Activated T-helper 2 cell treated with anti-CD3 and anti-CD28 coated beads, Interferon-gamma antibody, Interleukin-2, Interleukin-4, amounts not matched to agents 10 μg/mL and 5 μg/mL and 100 μg/mL, durations not matched to agents 14 hours and 24 hours and 36 hours (primary cell): Measurements from ENCODE around the gene NSDHL. TPM values are rescaled to one million over a fixed set of nuclear protein-coding genes. Genes with fewer than 3 reads are reported as not detected.

Source experiments
- DNase-seq: peaks from one replicate; pipeline ENCODE4 v3.0.0; 2021; ENCODE audit warnings: low spot score
- H3K27ac Mint-ChIP-seq: one replicate; pipeline ENCODE4 v1.8.0; 2021; ENCODE audit warnings: mixed read lengths
- H3K27me3 Mint-ChIP-seq: one replicate; pipeline ENCODE4 v1.8.0; 2021; ENCODE audit warnings: low read depth, mixed read lengths
- H3K36me3 Mint-ChIP-seq: one replicate; pipeline ENCODE4 v1.8.0; 2021; ENCODE audit warnings: low read depth, mixed read lengths
- H3K4me1 Mint-ChIP-seq: one replicate; pipeline ENCODE4 v1.8.0; 2021; ENCODE audit warnings: low read depth, mixed read lengths
- H3K4me3 Mint-ChIP-seq: one replicate; pipeline ENCODE4 v1.8.0; 2021; ENCODE audit warnings: low read depth, mild to moderate bottlenecking, moderate library complexity, mixed read lengths
- H3K9me3 Mint-ChIP-seq: one replicate; pipeline ENCODE4 v1.8.0; 2021; ENCODE audit warnings: mixed read lengths
- intact Hi-C: fragments of 100-400 bp; cut with micrococcal nuclease; formaldehyde crosslinking; loops from one replicate; pipeline ENCODE4 v1.15.1; 2023
- total RNA-seq: library from RNA; stranded (reverse); gene quantifications from 2 replicates; pipeline ENCODE4 v1.2.3, GENCODE V29; 2022

NSDHL gene
- total RNA-seq, 1 donor from 2014 or later: 26.7 TPM

DNA sequence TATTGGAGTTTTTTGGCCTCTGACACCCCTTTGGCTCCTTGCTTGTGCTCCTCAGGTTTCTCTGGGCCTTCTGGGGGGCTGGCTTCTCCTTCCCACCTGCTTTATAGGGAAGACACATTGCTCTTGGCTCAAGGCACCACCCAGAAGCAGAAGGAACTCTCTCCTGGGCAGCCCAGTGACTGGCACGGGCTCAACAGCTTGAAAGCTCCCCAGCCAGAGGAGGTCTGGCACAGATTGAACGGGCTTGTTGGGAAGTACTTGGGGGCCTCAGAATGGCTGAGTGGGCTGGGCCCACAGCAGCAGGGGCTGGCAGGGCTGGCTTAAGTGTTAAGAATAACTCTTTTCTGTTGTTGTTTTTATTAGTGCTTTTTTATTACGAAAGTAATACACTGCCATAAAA lies 55.9 kb downstream of the NSDHL start:
- intact Hi-C loops: no loop called here
- H3K4me3 Mint-ChIP-seq: no peak overlapping the region
- H3K36me3 Mint-ChIP-seq: no peaks in the 10 kb centered on the region
- no peak for DNase-seq
- no peaks in the 10 kb centered on the region for H3K9me3 Mint-ChIP-seq
- no peak overlapping the region for H3K27ac Mint-ChIP-seq
- H3K27me3 Mint-ChIP-seq: peaks cover 19% of the 10 kb centered on the region
- no peaks in the 10 kb centered on the region for H3K4me1 Mint-ChIP-seq

DNA sequence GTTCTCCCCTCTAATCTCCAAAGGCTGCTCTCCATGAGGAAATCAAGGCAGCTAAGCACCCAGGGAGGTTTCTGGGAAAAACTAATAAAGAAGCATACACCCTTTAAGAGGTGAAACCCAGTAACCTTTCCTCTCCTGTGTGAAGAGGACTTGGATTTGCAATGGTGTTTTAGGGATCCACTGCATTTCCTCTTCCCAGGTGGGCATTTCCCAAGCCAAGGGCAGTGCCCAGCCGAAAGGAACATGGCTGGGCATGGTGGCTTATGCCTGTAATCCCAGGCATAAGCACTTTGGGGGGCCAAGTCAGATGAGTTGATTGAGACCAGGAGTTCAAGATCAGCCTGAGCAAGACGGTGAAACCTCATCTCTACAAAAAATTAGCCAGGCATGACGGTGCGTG lies 61.6 kb downstream of the NSDHL start:
- no peaks in the 10 kb centered on the region for H3K4me1 Mint-ChIP-seq
- H3K36me3 Mint-ChIP-seq: no peaks in the 10 kb centered on the region
- H3K27ac Mint-ChIP-seq: no peak overlapping the region
- peaks cover 28% of the 10 kb centered on the region for H3K27me3 Mint-ChIP-seq
- no peaks in the 10 kb centered on the region for H3K9me3 Mint-ChIP-seq
- intact Hi-C loops: no loop called here
- no peak overlapping the region for H3K4me3 Mint-ChIP-seq
- no peak for DNase-seq

DNA sequence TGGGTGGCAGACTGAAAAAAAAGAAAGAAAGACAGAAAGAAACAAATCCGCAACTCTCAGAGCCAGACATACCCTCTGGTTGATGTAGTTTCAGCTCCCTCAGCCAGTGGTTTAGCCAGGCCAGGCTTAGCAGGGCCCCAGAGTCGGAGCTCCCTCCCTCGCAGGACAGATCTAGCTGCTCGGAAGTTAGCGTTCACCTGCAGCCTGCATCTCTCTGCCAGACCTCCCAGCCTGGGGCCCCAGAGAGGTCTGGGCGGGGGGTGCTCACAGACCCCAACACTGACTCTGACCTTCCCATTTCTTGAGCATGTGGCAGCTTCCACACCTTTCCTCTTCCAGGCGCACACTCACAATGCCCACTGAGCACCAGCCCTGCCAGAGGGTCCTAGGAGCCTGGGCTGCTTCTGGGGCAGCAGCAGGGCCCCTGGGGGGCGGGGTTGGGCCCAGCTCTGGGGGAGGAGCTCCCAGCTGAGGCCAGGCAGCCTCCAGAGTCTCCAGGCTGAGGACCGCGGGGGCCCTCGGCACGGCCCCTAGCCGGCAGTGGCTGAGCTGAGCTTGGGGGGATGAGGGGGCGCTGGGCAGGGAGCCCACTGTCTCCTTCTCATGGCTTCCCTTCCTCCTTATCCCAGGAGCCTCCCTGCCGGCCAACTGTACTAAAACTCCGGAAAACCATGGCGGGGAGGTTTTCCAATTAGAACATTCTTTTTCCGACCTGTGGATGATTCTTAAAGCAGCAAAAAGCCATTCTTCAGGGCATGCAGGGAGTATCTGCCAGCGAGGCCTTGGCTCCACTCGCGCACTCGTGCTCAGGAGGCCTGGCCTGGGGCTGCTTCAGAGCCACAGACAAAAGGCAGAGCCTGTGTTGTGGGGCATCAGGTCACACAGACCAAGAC lies 62.4 kb downstream of the NSDHL start:
- H3K9me3 Mint-ChIP-seq: no peaks in the 10 kb centered on the region
- intact Hi-C loops: no loop called here
- peaks cover 26% of the 10 kb centered on the region for H3K27me3 Mint-ChIP-seq
- no peak overlapping the region for H3K4me3 Mint-ChIP-seq
- H3K4me1 Mint-ChIP-seq: no peaks in the 10 kb centered on the region
- DNase-seq: no peak
- no peaks in the 10 kb centered on the region for H3K36me3 Mint-ChIP-seq
- H3K27ac Mint-ChIP-seq: no peak overlapping the region

DNA sequence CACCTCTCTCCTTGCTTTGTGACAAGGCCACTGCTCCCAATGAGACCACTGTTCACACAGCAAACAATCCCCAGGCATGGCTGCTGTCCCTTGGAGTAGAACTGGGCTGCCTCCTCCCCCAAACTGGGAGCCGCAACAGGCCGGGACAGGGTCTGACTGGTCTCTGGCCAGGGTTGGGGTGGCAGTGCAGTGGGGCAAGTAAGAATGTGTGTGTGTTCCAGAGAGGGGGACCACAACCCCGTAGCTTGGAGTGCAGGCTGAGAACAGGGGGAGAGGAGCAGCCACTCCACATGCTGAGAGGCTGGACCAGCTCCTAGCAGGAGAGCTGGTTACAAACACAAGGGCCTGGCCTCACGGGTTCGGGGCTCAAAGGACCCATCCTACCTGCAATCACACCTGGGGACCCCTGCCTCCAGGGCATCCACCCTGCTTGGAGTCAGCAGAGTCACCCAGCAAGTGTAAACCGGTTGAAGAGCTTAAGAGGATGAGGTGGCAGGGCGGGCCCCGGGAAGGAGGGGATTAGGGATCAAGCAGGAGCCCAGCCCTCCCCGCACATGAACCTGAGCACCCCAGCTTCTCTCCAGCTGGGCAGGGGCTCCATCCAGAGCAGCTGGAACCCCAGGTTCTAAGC lies 63.2 kb downstream of the NSDHL start:
- intact Hi-C loops: no loop called here
- H3K4me3 Mint-ChIP-seq: no peak overlapping the region
- peaks cover 25% of the 10 kb centered on the region for H3K27me3 Mint-ChIP-seq
- no peaks in the 10 kb centered on the region for H3K9me3 Mint-ChIP-seq
- no peak overlapping the region for H3K27ac Mint-ChIP-seq
- no peak for DNase-seq
- H3K36me3 Mint-ChIP-seq: no peaks in the 10 kb centered on the region
- no peaks in the 10 kb centered on the region for H3K4me1 Mint-ChIP-seq

DNA sequence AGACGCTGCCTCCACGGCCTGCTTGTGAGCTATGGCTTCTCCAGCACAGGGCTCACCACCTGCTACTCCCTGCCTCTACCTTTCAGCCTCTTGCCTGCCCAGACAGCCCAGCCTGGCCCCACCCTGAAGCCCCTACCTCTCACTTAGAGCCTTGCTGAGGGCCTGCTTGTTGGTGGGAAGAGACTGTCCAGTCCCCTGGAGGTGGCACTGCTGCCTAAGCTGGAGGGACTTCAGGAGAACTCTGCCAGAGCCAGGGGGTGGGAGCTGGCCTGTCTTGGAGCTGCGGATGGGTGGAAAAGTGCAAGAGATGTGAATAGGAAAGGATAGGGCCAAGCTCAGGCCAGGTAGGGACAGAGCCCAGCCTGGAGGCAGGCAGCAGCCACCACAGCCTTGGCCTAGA lies 64.3 kb downstream of the NSDHL start:
- no peaks in the 10 kb centered on the region for H3K36me3 Mint-ChIP-seq
- H3K27ac Mint-ChIP-seq: no peak overlapping the region
- DNase-seq: no peak
- H3K9me3 Mint-ChIP-seq: no peaks in the 10 kb centered on the region
- intact Hi-C loops: no loop called here
- H3K4me3 Mint-ChIP-seq: no peak overlapping the region
- no peaks in the 10 kb centered on the region for H3K4me1 Mint-ChIP-seq
- H3K27me3 Mint-ChIP-seq: peaks cover 24% of the 10 kb centered on the region

DNA sequence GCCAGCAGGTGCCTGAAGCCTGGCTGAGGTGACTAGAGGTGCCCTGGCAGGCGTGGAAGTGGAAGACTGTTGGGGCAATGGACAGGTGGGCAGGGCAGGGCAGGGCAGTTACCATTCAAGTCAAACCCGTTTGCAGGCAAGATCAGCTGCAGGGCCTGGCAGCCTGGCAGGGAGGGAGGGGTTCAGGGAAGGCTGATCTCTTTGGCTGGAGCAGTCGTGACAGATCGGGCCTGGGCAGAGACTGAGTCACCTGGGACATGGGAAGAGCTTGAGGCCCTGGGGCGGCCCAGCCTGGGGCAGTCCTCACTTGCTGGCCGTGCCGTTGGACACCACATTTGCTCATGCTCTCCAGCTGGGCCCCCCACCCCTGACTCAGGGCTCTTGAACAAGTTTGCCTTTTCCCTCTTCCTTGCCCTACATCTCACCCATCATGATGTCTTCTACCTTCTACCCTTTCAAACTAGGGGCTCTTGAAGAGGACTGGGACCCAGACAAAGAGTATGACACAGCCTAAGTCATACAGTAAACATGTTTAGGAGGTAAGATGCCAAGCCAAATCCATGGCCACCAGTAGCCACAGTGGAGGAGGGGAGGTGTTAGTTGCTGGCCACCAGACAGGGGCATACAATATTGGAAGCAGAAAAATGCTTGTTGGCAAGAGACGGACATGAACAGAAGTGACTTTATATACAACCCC lies 65.0 kb downstream of the NSDHL start:
- Mint-ChIP-seq H3K27ac (no peak overlapping the region), H3K9me3 (no peaks in the 10 kb centered on the region), H3K4me3 (no peak overlapping the region), H3K36me3 (no peaks in the 10 kb centered on the region), H3K4me1 (no peaks in the 10 kb centered on the region), H3K27me3 (peaks cover 22% of the 10 kb centered on the region)
- no peak for DNase-seq
- intact Hi-C loops: no loop called here

DNA sequence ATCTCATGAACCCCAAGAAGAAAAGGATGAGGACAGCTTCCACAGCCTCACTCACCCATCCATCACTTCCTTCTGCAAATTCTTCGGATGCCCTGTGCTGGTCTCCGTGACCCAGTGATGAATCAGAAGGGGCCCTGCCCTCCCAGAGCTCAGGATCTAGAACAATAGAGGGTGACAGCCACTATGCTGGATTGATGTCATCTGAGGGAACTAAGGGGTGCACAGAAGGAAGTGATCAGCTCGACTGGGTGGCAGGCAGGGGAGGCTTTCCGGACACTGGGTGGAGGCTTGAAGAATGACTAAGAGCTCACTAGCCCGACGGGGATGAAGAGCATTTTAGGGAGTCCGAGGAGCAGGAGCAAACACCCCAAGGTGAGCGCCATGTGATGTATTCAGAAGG lies 65.6 kb downstream of the NSDHL start:
- H3K36me3 Mint-ChIP-seq: no peaks in the 10 kb centered on the region
- no peak overlapping the region for H3K27ac Mint-ChIP-seq
- no peaks in the 10 kb centered on the region for H3K4me1 Mint-ChIP-seq
- DNase-seq: no peak
- H3K9me3 Mint-ChIP-seq: no peaks in the 10 kb centered on the region
- peaks cover 18% of the 10 kb centered on the region for H3K27me3 Mint-ChIP-seq
- H3K4me3 Mint-ChIP-seq: no peak overlapping the region
- intact Hi-C loops: no loop called here

DNA sequence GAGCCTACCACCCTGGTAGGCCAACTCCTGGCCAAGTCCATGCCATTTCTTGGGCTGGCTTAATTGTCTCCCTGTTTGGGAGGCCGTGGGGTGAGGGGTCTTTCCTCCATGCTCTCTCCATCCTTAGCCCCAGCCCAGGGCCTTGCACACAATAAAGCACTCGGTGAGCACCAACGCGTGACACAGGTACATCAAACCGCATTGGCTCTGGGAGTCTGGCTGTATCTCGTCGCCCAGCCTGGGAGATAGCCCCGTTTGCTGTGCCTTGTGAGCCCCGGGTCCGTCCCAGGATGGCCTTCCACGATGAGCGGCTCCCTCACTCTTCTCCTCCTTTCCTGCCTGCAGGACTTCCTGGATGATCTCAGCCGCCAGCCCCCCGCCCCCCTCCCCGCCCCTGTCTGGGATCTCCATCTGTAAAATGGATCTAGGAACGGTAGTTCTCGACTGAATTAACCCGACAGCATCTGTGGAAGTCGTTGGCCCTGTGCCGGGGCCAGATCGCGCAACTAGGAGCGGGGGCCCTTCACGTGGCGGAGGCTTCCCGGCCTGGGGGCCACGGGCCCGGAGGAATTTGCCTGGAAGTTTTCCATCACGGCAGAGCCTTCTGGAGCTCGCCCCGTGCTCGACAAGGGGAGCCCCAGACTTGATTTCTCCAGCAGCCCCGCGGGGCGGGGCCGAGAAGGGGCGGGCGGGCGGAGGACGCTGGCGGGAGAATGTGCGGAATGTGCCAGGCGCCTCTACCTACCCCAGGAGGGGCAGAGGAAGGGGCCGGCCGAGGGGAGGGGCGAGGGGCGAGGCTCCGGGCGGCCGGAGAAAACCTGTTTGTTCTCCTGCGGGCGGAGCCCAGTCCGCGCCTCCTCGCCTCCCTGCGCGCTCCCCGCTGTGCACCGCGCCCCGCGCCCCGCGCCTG lies 66.6 kb downstream of the NSDHL start, which contains the start of gene ZNF185:
TSS of gene ZNF185 (plus strand) at position 846 of the 910 bp plus-strand sequence. CDS start 16,423 bp downstream, outside the sequence.
- no peaks in the 10 kb centered on the region for H3K36me3 Mint-ChIP-seq
- intact Hi-C loops: no loop called here
- DNase-seq: no peak
- no peak within 1 kb of the TSS for H3K4me3 Mint-ChIP-seq
- no peak within 1 kb of the TSS for H3K27ac Mint-ChIP-seq
- no peaks in the 10 kb centered on the region for H3K9me3 Mint-ChIP-seq
- no peaks in the 10 kb centered on the region for H3K4me1 Mint-ChIP-seq
- peaks cover 18% of the 10 kb centered on the region for H3K27me3 Mint-ChIP-seq

DNA sequence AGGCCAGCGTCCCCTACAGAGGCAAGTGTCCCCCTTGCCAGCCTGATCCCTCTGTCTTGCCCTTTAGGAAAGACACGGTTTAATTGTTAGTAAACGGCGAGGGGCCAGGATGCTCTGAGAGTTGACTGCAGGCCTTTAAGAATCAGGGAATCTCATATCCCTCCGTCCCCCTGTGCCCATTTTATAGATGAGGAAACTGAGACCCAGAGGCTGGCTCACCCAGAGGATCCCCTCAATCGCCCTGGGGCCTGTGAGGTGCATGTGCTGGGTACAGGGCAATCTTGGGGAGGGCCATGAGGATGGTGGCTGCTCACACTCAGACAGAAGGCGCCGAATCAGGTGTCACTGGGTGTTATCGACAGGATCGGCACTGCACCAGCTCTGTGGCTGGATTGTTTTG lies 67.6 kb downstream of the NSDHL start:
- H3K4me3 Mint-ChIP-seq: no peak overlapping the region
- no peak for DNase-seq
- no peaks in the 10 kb centered on the region for H3K9me3 Mint-ChIP-seq
- no peak overlapping the region for H3K27ac Mint-ChIP-seq
- intact Hi-C loops: no loop called here
- no peaks in the 10 kb centered on the region for H3K4me1 Mint-ChIP-seq
- no peaks in the 10 kb centered on the region for H3K36me3 Mint-ChIP-seq
- peaks cover 18% of the 10 kb centered on the region for H3K27me3 Mint-ChIP-seq

DNA sequence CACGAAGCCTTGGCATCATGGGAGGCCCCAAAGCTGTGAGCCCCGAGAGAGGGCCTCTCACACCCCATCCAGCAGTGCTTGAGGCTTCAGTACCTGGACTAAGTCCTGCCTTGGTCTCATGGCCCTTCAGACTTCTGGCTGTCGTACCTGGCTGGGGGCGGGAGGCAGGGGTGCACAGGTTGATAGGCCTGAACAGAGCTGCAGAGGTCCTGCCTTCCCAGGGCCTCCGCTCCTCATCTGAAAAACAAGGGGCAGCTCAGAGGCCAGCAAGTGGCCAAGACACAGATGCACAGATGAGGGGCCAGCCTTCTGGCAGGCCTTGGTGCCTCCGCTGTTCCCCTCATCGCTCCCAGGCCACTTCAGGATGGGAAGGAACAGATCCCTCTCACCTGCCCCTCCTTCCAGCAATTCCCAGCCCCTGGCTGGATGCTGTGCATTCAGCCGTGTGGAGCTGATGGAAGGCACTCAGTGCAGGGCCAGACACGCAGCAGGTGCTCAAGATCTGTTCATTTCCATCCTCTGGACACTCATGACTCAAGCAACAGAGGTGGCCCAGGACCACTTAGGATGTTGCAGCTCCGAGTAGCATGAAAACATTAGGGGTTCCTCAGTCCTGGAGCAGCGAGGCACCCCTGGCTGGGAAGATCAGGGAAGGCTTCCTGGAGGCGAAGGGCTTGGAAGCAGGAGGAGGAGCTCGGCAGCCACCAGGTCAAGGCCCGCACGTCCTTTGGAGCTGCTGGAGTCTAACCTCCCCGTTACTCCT lies 68.4 kb downstream of the NSDHL start:
- H3K36me3 Mint-ChIP-seq: no peaks in the 10 kb centered on the region
- H3K27me3 Mint-ChIP-seq: peaks cover 18% of the 10 kb centered on the region
- no peak for DNase-seq
- intact Hi-C loops: no loop called here
- no peak overlapping the region for H3K27ac Mint-ChIP-seq
- no peaks in the 10 kb centered on the region for H3K4me1 Mint-ChIP-seq
- H3K9me3 Mint-ChIP-seq: no peaks in the 10 kb centered on the region
- no peak overlapping the region for H3K4me3 Mint-ChIP-seq

DNA sequence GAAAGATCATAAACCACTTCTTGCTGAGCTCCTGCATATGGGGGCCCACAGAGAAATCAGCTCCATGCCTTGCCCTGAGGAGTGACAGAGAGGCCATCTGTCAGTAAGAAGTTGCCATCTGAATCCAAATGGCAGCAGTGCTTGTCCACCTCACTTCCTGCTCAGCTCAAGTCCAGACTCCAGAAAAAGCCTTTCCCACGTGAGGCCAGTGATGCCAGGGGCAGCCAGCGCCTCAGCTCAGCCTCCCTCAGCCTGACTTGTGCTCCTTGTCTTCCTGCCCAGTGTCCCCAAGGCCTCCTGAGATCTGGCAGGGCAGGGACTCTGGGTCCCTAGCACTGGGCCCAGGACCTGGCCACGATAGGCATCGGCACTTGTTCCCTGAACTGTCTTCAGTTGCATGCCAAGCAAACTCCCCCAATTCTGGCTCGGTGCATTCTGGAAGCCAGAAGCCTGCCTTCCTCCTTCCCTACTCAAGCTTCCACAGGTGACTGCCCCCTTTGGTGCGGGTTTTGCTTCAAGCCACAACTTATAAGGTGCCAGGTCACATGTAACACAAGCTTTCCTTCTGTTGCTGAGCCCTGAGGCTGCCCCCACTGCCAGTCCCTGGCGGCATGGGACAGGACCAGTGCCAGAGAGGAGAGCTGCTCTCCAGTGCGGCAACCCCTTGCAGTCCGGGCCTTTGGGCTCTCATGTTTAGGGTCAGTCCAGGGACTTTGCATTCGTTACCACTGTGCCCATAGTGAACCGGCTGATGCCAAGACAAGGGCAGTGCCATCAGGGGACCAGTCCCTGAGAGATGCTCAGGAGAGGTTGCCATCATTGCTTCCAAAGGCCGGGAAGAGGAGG lies 69.2 kb downstream of the NSDHL start:
- intact Hi-C loops: no loop called here
- peaks cover 18% of the 10 kb centered on the region for H3K27me3 Mint-ChIP-seq
- no peaks in the 10 kb centered on the region for H3K4me1 Mint-ChIP-seq
- no peaks in the 10 kb centered on the region for H3K9me3 Mint-ChIP-seq
- DNase-seq: no peak
- no peak overlapping the region for H3K4me3 Mint-ChIP-seq
- no peak overlapping the region for H3K27ac Mint-ChIP-seq
- no peaks in the 10 kb centered on the region for H3K36me3 Mint-ChIP-seq
